ENCODE data around the gene CD69.
"Not testable (repeated sequence)": the region's sequence is repeated elsewhere in the genome, so short reads cannot be mapped to it uniquely, and the experiment has no call there.

The CD69 gene

DNA sequence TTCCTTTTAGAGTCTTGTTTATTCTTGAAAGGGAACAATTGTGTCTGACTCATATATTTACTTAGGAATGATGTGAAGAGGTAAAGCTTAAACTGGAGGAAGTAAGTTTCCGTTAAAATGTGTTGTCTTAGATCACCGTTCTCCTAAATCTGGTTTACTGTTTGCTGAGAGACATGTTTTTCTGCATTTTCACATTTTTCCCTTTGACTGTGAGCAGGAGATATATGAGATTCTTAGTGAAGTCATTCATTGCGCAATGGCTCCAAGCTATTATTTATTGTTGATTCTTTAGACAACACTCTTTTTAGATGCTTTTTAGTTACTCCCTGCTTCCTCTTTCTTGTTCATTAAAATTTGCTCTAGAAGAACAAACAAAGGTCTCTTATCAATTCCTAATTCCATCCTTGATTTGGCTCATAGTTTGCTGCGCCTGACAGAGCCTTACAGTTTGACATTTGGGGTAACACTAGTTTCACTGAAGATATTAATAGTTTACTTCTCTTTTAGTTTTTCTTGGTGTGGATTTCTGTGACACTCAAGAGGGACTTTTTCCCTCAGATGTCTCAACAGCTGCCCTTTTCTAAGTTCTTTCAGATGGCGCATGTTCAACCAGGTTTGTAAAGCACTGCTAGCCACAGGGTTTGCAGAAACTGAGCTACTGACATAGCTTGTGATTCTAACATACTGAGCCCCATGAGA is 39.2 kb downstream of the CD69 start:
- Histone ChIP-seq H3K4me3 (ENCODE audit: low read depth, low read length) (no peak overlapping the region), H3K27me3 (peaks cover 22% of the 10 kb centered on the region), H3K4me1 (no peaks in the 10 kb centered on the region), H3K36me3 (no peaks in the 10 kb centered on the region), H3K9me3 (no peaks in the 10 kb centered on the region)
- DNase-seq, result no peak
- TF ChIP-seq CTCF (IDR thresholded peaks at IDR 0.05; ENCODE audit: low read depth, low read length), result no peak

DNA sequence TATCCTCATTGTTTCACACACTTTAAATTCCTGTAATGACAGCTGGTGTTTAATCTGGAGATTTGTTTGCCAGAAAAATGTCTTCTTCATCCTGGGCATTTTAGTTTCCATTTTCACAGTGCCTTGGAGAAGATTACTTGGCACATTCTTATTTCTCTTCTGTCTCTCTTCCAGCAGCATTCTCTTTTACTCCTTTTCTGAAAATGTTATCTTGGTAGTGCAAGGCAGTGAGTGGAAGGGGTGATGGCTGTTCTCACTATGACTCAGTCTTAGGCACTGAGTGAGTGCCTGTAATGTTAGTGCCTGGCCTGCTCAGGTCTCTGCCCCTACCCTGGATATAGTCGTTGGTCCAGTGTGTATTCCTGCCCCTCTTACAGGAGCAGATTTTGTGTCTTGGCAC is 40.9 kb downstream of the CD69 start:
- no peaks in the 10 kb centered on the region for H3K9me3 ChIP-seq
- no peaks in the 10 kb centered on the region for H3K4me1 ChIP-seq
- TF ChIP-seq CTCF (IDR thresholded peaks at IDR 0.05; ENCODE audit: low read depth, low read length), result no peak
- H3K27me3 ChIP-seq, result peaks cover 19% of the 10 kb centered on the region
- DNase-seq, result no peak
- H3K4me3 ChIP-seq (ENCODE audit: low read depth, low read length), result no peak overlapping the region
- H3K36me3 ChIP-seq, result no peaks in the 10 kb centered on the region

DNA sequence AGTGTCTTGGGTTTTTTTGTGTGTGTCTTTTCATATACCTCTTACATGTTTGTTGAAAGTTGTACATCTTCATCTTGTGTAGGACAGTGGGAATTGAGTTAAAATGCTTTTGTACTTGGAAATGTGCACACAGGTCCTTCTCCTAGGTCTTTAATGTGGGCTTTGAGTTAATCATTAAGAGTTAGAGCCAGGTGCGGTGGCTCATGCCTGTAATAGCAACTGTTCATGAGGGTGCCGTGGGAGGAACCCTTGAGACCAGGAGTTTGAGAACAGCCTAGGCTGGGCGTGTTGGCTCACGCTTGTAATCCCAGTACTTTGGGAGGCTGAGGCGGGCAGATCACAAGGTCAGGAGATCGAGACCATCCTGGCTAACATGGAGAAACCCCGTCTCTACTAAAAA is 41.7 kb downstream of the CD69 start:
- Histone ChIP-seq H3K4me1 (no peaks in the 10 kb centered on the region), H3K36me3 (no peaks in the 10 kb centered on the region), H3K27me3 (peaks cover 15% of the 10 kb centered on the region), H3K9me3 (no peaks in the 10 kb centered on the region), H3K4me3 (ENCODE audit: low read depth, low read length) (no peak overlapping the region)
- DNase-seq, result no peak
- no peak for TF ChIP-seq CTCF (IDR thresholded peaks at IDR 0.05; ENCODE audit: low read depth, low read length)

DNA sequence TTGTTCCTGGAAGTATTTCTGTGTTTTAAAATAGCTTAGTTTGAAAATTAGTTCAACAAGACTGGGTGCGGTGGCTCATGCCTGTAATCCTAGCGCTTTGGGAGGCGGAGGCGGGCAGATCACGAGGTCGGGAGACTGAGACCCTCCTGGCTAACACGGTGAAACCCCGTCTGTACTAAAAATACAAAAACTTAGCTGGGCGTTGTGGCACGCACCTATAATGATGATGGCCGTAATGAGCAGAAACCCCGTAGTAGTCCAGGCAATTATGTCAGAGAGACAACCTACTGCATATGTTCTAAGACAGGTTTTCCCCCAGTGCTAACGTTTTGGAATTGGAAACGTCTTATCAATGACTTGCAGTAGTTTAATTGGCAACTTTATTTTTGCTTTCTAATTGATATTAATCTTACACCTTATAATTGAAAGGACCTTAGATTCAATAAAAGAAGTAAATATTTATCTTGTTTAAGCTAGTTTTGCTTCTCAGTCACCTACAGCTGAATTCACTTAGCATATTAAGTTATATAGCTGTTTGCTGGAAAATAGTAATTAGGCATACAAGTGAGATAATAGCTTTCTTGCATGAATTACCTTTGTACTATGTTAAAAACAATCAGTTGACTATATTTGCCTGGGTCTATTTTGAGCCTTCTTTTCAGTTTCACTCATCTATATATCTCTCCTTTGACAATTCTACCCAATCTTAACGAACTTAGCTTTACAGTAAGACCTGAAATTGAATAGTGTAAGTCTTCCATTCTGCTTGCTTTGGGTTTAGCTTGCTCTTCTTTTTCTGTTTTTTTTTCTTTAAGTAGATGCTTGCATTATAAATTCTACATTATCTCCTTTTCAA is 43.4 kb downstream of the CD69 start:
- Histone ChIP-seq H3K36me3 (no peaks in the 10 kb centered on the region), H3K27me3 (peaks cover 9% of the 10 kb centered on the region), H3K9me3 (no peaks in the 10 kb centered on the region), H3K4me3 (ENCODE audit: low read depth, low read length) (no peak overlapping the region), H3K4me1 (no peaks in the 10 kb centered on the region)
- no peak for DNase-seq
- TF ChIP-seq CTCF (IDR thresholded peaks at IDR 0.05; ENCODE audit: low read depth, low read length), result no peak

GRCh38 chr12:9713032-9713558 is 47.6 kb downstream of the CD69 start:
- not testable (repeated sequence) for H3K4me1 ChIP-seq; DNase-seq; H3K36me3 ChIP-seq; H3K9me3 ChIP-seq; H3K27me3 ChIP-seq; H3K4me3 ChIP-seq (ENCODE audit: low read depth, low read length)

GRCh38 chr12:9711664-9712063 is 49.0 kb downstream of the CD69 start:
- no peak for DNase-seq
- no peak for TF ChIP-seq CTCF (IDR thresholded peaks at IDR 0.05; ENCODE audit: low read depth, low read length)
- H3K27me3 ChIP-seq, result 0 out of 2 replicates have a peak, but pooled peaks cover 4% of the 10 kb centered on the region
- no peaks in the 10 kb centered on the region for H3K4me1 ChIP-seq
- H3K36me3 ChIP-seq, result no peaks in the 10 kb centered on the region
- no peaks in the 10 kb centered on the region for H3K9me3 ChIP-seq
- H3K4me3 ChIP-seq (ENCODE audit: low read depth, low read length), result no peak overlapping the region

Data from BE2C (cell line).